H1 (cell line): ENCODE measurements around the gene GPR37. TPM values are rescaled to one million over a fixed set of nuclear protein-coding genes. Genes with fewer than 3 reads are reported as not detected.

ENCODE experiments used
- EZH2 ChIP-seq: fragments of 200-600 bp; sonication (generic); IDR thresholded peaks from 2 replicates; pipeline ENCODE4 v1.7.1; 2012; ENCODE audit warnings: low read depth, mild to moderate bottlenecking, moderate library complexity, low read length, inconsistent platforms; ENCODE audit not compliant: severe bottlenecking
- USF2 ChIP-seq: IDR thresholded peaks from 2 replicates; pipeline ENCODE4 v1.6.1; 2011; ENCODE audit warnings: low read length, improper control_type of control experiment
- polyA plus RNA-seq, 7 experiments: library from polyadenylated mRNA; depleted of rRNA in 3 of 7; stranded (reverse) in 5 of 7; unstranded in 2 of 7; fragments of >200 nt in 5 of 7; fragments of 200-250 nt in 2 of 7; gene quantifications; 1 replicate in 5 of 7; 2 replicates in 1 of 7; 4 replicates in 1 of 7; pipeline versions ENCODE4 v1.2.1 to v1.2.3, GENCODE V29; 2011 to 2013; ENCODE audit warnings: missing spikeins in 2 of 7, mixed read lengths in 2 of 7
- total RNA-seq: library from RNA; stranded (reverse); fragmentation: NEBNext Ultra II Directional; extraction: Animal tissue kit (Norgen Biotek cat#: 25700); gene quantifications from 2 replicates; pipeline ENCODE4 v1.2.1, GENCODE V29; 2021

GPR37 gene
- total and polyA plus RNA-seq, 2 of the 8 experiments (the other 6 are each of a cell fraction or from before 2014, with no cell fraction given) = 1.5 to 17.4 TPM

GRCh38 chr7:124752310-124752709, 13.3 kb downstream of the GPR37 start (continued):
- TF ChIP-seq USF2 (no peak), EZH2 (no peak)
- TF ChIP-seq, all 59 proteins: peak for 0
